Cardiac muscle cell (in vitro differentiated cells and primary cell): ENCODE results near the gene FAM120A. TPM values are rescaled to one million over a fixed set of nuclear protein-coding genes. Genes with fewer than 3 reads are reported as not detected.
A peak's percentile ranks its signal among the peaks of the same experiment; 100 is the strongest.

Source experiments
- DNase-seq, 2 donors: peaks; one replicate each; pipeline versions ENCODE4 v3.0.0 to v3.0.0-alpha.2; 2010 to 2017; ENCODE audit warnings: low read depth in 1 of 2, low spot score in 1 of 2
- H3K27ac ChIP-seq: fragments of 200-600 bp; sonication (generic); 2 replicates; pipeline ENCODE4 v1.5.1; 2016
- H3K27me3 ChIP-seq: fragments of 200-600 bp; sonication (generic); 2 replicates; pipeline ENCODE4 v1.6.0; 2016; ENCODE audit warnings: control low read depth
- H3K36me3 ChIP-seq: fragments of 200-600 bp; sonication (generic); 2 replicates; pipeline ENCODE4 v1.5.1; 2016; ENCODE audit warnings: control low read depth
- H3K4me1 ChIP-seq: fragments of 200-600 bp; sonication (generic); 2 replicates; pipeline ENCODE4 v1.8.1; 2017; ENCODE audit warnings: low read depth, mild to moderate bottlenecking, mixed run types
- H3K4me3 ChIP-seq: fragments of 200-600 bp; sonication (generic); 2 replicates; pipeline ENCODE4 v1.5.1; 2016; ENCODE audit warnings: mild to moderate bottlenecking
- H3K9me3 ChIP-seq: fragments of 200-600 bp; sonication (generic); 2 replicates; pipeline ENCODE4 v1.5.1; 2017; ENCODE audit warnings: low read depth, mild to moderate bottlenecking, control low read depth
- polyA plus RNA-seq: library from polyadenylated mRNA; unstranded; fragments of >200 nt; fragmentation: Nextera tagmentation; extraction: Ambion mirVana; gene quantifications from 2 replicates; pipeline ENCODE4 v1.2.1, GENCODE V29; 2016
- total RNA-seq: library from RNA; depleted of rRNA; stranded (reverse); fragments of >200 nt; gene quantifications from 2 replicates; pipeline ENCODE4 v1.2.3, GENCODE V29; 2016
- TF ChIP-seq, protein P1 (sequence below): IDR thresholded peaks from 2 replicates; pipeline ENCODE4 v1.5.1; 2012; ENCODE audit warnings: low read depth, mild to moderate bottlenecking, low read length

FAM120A gene
- total and polyA plus RNA-seq, 2 experiments from 2014 or later, result 12.9 to 39.8 TPM

GRCh38 chr9:93431539-93432105, 19.9 kb upstream of the FAM120A start:
- no peaks in the 10 kb centered on the region for H3K36me3 ChIP-seq
- no peaks in the 10 kb centered on the region for H3K9me3 ChIP-seq
- TF ChIP-seq, protein P1, sequence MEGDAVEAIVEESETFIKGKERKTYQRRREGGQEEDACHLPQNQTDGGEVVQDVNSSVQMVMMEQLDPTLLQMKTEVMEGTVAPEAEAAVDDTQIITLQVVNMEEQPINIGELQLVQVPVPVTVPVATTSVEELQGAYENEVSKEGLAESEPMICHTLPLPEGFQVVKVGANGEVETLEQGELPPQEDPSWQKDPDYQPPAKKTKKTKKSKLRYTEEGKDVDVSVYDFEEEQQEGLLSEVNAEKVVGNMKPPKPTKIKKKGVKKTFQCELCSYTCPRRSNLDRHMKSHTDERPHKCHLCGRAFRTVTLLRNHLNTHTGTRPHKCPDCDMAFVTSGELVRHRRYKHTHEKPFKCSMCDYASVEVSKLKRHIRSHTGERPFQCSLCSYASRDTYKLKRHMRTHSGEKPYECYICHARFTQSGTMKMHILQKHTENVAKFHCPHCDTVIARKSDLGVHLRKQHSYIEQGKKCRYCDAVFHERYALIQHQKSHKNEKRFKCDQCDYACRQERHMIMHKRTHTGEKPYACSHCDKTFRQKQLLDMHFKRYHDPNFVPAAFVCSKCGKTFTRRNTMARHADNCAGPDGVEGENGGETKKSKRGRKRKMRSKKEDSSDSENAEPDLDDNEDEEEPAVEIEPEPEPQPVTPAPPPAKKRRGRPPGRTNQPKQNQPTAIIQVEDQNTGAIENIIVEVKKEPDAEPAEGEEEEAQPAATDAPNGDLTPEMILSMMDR, result no peak
- no peak for DNase-seq
- no peak overlapping the region for H3K4me3 ChIP-seq
- H3K27ac ChIP-seq, result peak overlapping the region; percentile 40
- H3K4me1 ChIP-seq, result peaks cover 10% of the 10 kb centered on the region
- H3K27me3 ChIP-seq, result no peaks in the 10 kb centered on the region

DNA sequence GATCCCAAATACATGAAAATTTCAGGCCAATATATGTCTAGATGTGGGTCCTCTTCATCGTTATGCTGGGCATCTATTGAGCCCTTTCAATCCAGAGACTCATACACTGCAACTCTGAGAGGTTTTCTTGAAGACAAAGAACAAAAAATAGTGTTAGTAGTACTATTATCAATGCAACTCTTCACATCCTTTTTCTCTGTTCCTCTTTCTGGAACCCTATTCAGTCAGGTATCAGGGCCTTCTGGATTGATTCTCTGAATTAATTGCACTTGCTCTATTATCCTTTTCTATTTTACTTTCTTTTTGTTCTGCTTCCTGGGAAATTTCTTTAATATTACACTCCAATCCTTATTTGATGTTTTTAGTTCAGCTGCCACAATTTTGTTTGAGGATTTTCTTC, 18.5 kb upstream of the FAM120A start:
- H3K9me3 ChIP-seq, result no peaks in the 10 kb centered on the region
- DNase-seq, result no peak

DNA sequence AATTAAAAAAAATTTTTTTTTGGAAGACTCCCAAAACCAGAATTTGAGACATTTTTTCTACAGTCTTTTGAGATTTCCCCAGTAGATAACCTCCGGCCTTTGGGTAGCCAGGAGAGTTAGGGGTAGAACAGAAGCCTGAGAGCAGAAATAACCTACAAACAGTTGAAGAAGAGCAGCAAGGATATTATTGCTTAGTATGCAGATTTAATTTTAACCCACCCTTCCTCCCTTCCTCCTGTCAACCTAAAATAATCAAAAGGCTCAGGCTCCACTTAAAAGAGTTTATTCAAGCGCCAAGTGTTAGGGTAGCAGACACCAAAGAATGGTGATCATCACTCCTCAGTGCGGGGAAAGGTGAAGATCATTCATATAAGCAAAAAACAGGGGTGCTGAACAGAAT, 17.4 kb upstream of the FAM120A start:
- DNase-seq, result no peak
- H3K27me3 ChIP-seq, result no peaks in the 10 kb centered on the region
- no peak overlapping the region for H3K4me3 ChIP-seq
- TF ChIP-seq, protein P1, result no peak
- H3K36me3 ChIP-seq, result no peaks in the 10 kb centered on the region
- H3K27ac ChIP-seq, result no peak overlapping the region
- peaks cover 10% of the 10 kb centered on the region for H3K4me1 ChIP-seq
- no peaks in the 10 kb centered on the region for H3K9me3 ChIP-seq

More for the DNA sequence above, 18.5 kb upstream of the FAM120A start:
- Histone ChIP-seq H3K27ac (no peak overlapping the region), H3K4me3 (no peak overlapping the region), H3K36me3 (no peaks in the 10 kb centered on the region), H3K4me1 (peaks cover 10% of the 10 kb centered on the region), H3K27me3 (no peaks in the 10 kb centered on the region)
- TF ChIP-seq, protein P1, result no peak

DNA sequence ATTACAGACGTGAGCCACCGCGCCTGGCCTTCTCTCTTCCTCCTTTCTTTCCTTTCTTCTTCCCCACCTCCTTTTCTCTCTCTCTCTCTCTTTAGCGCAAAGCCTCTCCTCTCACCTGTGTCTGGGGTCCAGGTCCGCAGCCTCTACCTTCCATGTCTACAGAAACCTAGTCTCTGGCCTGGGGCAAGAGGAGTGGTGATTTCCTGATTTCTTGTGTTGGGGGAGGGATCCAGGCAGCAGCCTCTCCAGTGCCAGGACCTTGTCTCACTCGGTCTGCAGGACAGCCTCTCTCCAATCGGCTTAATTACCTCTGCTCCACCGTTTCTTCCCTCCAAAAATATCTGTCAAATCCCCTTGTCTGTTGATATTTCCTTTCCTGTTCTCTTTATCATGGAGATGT, 16.1 kb upstream of the FAM120A start:
- no peak for DNase-seq
- peaks cover 10% of the 10 kb centered on the region for H3K4me1 ChIP-seq
- no peaks in the 10 kb centered on the region for H3K36me3 ChIP-seq
- no peaks in the 10 kb centered on the region for H3K27me3 ChIP-seq
- no peak overlapping the region for H3K27ac ChIP-seq
- H3K9me3 ChIP-seq, result no peaks in the 10 kb centered on the region
- no peak overlapping the region for H3K4me3 ChIP-seq
- TF ChIP-seq, protein P1, result no peak

DNA sequence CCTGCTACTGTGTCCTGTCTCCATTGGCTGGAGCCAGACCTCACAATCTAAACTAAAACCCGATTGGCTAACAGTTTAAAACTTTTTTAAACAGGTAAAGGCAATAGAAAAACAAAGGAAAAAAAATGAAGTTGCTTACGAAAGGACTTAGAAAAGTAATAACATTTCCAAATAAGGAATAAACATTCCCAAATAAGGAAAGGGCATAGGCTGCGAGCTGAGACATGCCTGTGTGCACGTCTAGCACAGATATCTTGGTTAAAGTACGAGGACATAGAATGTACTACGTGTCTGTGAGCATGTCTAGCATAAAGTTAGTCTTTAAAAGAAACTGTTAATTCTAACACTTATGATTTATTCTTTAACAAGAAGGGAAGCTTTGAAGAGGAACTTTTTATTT, 15.3 kb upstream of the FAM120A start:
- H3K27me3 ChIP-seq, result no peaks in the 10 kb centered on the region
- no peak for DNase-seq
- H3K4me1 ChIP-seq, result peaks cover 9% of the 10 kb centered on the region
- H3K27ac ChIP-seq, result no peak overlapping the region
- H3K9me3 ChIP-seq, result no peaks in the 10 kb centered on the region
- no peaks in the 10 kb centered on the region for H3K36me3 ChIP-seq
- H3K4me3 ChIP-seq, result no peak overlapping the region
- TF ChIP-seq, protein P1, result no peak
